HEK293 (cell line): ENCODE data around the gene SEMA6A.
A peak's percentile ranks its signal among the peaks of the same experiment; 100 is the strongest.

Experiments
- GLIS2 ChIP-seq: fragments of 450-650 bp; formaldehyde crosslinking; IDR thresholded peaks from 2 replicates; pipeline ENCODE4 v1.5.1; 2016; ENCODE audit warnings: missing biosample characterization, missing genetic modification characterization
- KLF1 ChIP-seq: fragments of 450-650 bp; formaldehyde crosslinking; IDR thresholded peaks from 2 replicates; pipeline ENCODE4 v1.5.1; 2016; ENCODE audit warnings: missing biosample characterization, missing genetic modification characterization
- KLF17 ChIP-seq: fragments of 450-650 bp; formaldehyde crosslinking; IDR thresholded peaks from 2 replicates; pipeline ENCODE4 v1.5.1; 2016; ENCODE audit warnings: missing biosample characterization, missing genetic modification characterization
- KLF8 ChIP-seq: fragments of 450-650 bp; formaldehyde crosslinking; IDR thresholded peaks from 2 replicates; pipeline ENCODE4 v1.5.1; 2016; ENCODE audit warnings: missing biosample characterization, missing genetic modification characterization
- PRDM10 ChIP-seq: fragments of 450-650 bp; formaldehyde crosslinking; IDR thresholded peaks from 2 replicates; pipeline ENCODE4 v1.5.1; 2016; ENCODE audit warnings: missing biosample characterization, missing genetic modification characterization
- PRDM2 ChIP-seq: fragments of 450-650 bp; formaldehyde crosslinking; IDR thresholded peaks from 2 replicates; pipeline ENCODE4 v1.5.1; 2016; ENCODE audit warnings: missing biosample characterization, missing genetic modification characterization, borderline replicate concordance
- ZBTB48 ChIP-seq: fragments of 450-650 bp; formaldehyde crosslinking; IDR thresholded peaks from 2 replicates; pipeline ENCODE4 v1.5.1; 2016; ENCODE audit warnings: missing biosample characterization, missing genetic modification characterization
- ZNF24 ChIP-seq: fragments of 450-650 bp; formaldehyde crosslinking; IDR thresholded peaks from 2 replicates; pipeline ENCODE4 v1.5.1; 2016; ENCODE audit warnings: missing biosample characterization, missing genetic modification characterization
- ZNF280D ChIP-seq: fragments of 450-650 bp; formaldehyde crosslinking; IDR thresholded peaks from 2 replicates; pipeline ENCODE4 v1.5.1; 2016; ENCODE audit warnings: missing biosample characterization, missing genetic modification characterization
- ZNF292 ChIP-seq: fragments of 450-650 bp; formaldehyde crosslinking; IDR thresholded peaks from 2 replicates; pipeline ENCODE4 v1.5.1; 2016; ENCODE audit warnings: low read depth, missing biosample characterization, missing genetic modification characterization, borderline replicate concordance
- ZNF362 ChIP-seq: fragments of 450-650 bp; formaldehyde crosslinking; IDR thresholded peaks from 2 replicates; pipeline ENCODE4 v1.5.1; 2016; ENCODE audit warnings: missing biosample characterization, missing genetic modification characterization
- ZNF37A ChIP-seq: fragments of 450-650 bp; IDR thresholded peaks from 2 replicates; pipeline ENCODE4 v1.5.1; 2018; ENCODE audit warnings: missing biosample characterization, missing genetic modification characterization
- ZNF394 ChIP-seq: fragments of 450-650 bp; formaldehyde crosslinking; IDR thresholded peaks from 2 replicates; pipeline ENCODE4 v1.5.1; 2016; ENCODE audit warnings: missing biosample characterization, missing genetic modification characterization, mild to moderate bottlenecking, moderate library complexity, borderline replicate concordance
- ZNF433 ChIP-seq: fragments of 450-650 bp; formaldehyde crosslinking; IDR thresholded peaks from 2 replicates; pipeline ENCODE4 v1.5.1; 2016; ENCODE audit warnings: missing biosample characterization, missing genetic modification characterization, low read depth
- ZNF544 ChIP-seq: fragments of 450-650 bp; formaldehyde crosslinking; IDR thresholded peaks from 2 replicates; pipeline ENCODE4 v1.5.0; 2017; ENCODE audit warnings: missing biosample characterization, missing genetic modification characterization
- ZNF626 ChIP-seq: fragments of 450-650 bp; sonication (Bioruptor Pico); formaldehyde crosslinking; IDR thresholded peaks from 2 replicates; pipeline ENCODE4 v1.5.1; 2018; ENCODE audit warnings: missing biosample characterization, missing genetic modification characterization, inconsistent platforms
- ZNF658 ChIP-seq: fragments of 450-650 bp; formaldehyde crosslinking; IDR thresholded peaks from 2 replicates; pipeline ENCODE4; 2016; ENCODE audit warnings: missing biosample characterization, missing genetic modification characterization
- ZNF707 ChIP-seq: fragments of 450-650 bp; formaldehyde crosslinking; IDR thresholded peaks from 2 replicates; pipeline ENCODE4 v1.5.1; 2016; ENCODE audit warnings: missing biosample characterization, missing genetic modification characterization
- ZNF776 ChIP-seq: fragments of 450-650 bp; formaldehyde crosslinking; IDR thresholded peaks from 2 replicates; pipeline ENCODE4 v1.5.0; 2017; ENCODE audit warnings: missing biosample characterization, missing genetic modification characterization, borderline replicate concordance
- ZNF777 ChIP-seq: fragments of 450-650 bp; formaldehyde crosslinking; IDR thresholded peaks from 2 replicates; pipeline ENCODE4 v1.5.1; 2017; ENCODE audit warnings: missing biosample characterization, missing genetic modification characterization, borderline replicate concordance
- ZNF843 ChIP-seq: fragments of 450-650 bp; formaldehyde crosslinking; IDR thresholded peaks from 2 replicates; pipeline ENCODE4 v1.5.1; 2016; ENCODE audit warnings: missing biosample characterization, missing genetic modification characterization
- TF ChIP-seq, protein P1 (sequence below): fragments of 450-650 bp; formaldehyde crosslinking; IDR thresholded peaks from 2 replicates; pipeline ENCODE4 v1.5.1; 2016; ENCODE audit warnings: missing biosample characterization, missing genetic modification characterization

SEMA6A gene

GRCh38 chr5:116573702-116574366 lies 789 bp downstream of the SEMA6A start (continued):
- TF ChIP-seq, protein P1, sequence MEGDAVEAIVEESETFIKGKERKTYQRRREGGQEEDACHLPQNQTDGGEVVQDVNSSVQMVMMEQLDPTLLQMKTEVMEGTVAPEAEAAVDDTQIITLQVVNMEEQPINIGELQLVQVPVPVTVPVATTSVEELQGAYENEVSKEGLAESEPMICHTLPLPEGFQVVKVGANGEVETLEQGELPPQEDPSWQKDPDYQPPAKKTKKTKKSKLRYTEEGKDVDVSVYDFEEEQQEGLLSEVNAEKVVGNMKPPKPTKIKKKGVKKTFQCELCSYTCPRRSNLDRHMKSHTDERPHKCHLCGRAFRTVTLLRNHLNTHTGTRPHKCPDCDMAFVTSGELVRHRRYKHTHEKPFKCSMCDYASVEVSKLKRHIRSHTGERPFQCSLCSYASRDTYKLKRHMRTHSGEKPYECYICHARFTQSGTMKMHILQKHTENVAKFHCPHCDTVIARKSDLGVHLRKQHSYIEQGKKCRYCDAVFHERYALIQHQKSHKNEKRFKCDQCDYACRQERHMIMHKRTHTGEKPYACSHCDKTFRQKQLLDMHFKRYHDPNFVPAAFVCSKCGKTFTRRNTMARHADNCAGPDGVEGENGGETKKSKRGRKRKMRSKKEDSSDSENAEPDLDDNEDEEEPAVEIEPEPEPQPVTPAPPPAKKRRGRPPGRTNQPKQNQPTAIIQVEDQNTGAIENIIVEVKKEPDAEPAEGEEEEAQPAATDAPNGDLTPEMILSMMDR (tag by site-specific recombination): peak; percentile 66
- peak; percentile 41; the same call in 1 of the 2 replicates for TF ChIP-seq KLF17 (tag by site-specific recombination)
- no peak for TF ChIP-seq ZNF776
- no peak for TF ChIP-seq ZNF280D
- no peak for TF ChIP-seq ZNF37A
- 0 out of 2 replicates have a peak, but pooled peaks have one; percentile 61 for TF ChIP-seq KLF8
- TF ChIP-seq ZNF292: no peak
- peak; percentile 83 for TF ChIP-seq GLIS2 (tag by site-specific recombination)
- no peak for TF ChIP-seq PRDM2 (tag by site-specific recombination)
- TF ChIP-seq ZNF843 (tag by site-specific recombination): no peak
- TF ChIP-seq ZNF626 (tag by site-specific recombination): no peak
- no peak for TF ChIP-seq ZNF24 (tag by site-specific recombination)
- TF ChIP-seq ZNF433: no peak
- peak; percentile 50; the same call in 1 of the 2 replicates for TF ChIP-seq ZBTB48
- no peak for TF ChIP-seq PRDM10
- peak; percentile 94 for TF ChIP-seq ZNF777 (tag by site-specific recombination)
- TF ChIP-seq ZNF362 (tag by site-specific recombination): no peak
- TF ChIP-seq ZNF658 (tag by site-specific recombination): no peak
- TF ChIP-seq KLF1: peak; percentile 46; the same call in 1 of the 2 replicates
- no peak for TF ChIP-seq ZNF394 (tag by site-specific recombination)
- TF ChIP-seq ZNF707: no peak
- TF ChIP-seq ZNF544: no peak
